ENCODE measurements around the gene C10orf95. TPM values are rescaled to one million over a fixed set of nuclear protein-coding genes. Genes with fewer than 3 reads are reported as not detected.

The C10orf95 gene
- total RNA-seq, 4 donors from 2014 or later = 1.4 TPM; not detected in 3

DNA sequence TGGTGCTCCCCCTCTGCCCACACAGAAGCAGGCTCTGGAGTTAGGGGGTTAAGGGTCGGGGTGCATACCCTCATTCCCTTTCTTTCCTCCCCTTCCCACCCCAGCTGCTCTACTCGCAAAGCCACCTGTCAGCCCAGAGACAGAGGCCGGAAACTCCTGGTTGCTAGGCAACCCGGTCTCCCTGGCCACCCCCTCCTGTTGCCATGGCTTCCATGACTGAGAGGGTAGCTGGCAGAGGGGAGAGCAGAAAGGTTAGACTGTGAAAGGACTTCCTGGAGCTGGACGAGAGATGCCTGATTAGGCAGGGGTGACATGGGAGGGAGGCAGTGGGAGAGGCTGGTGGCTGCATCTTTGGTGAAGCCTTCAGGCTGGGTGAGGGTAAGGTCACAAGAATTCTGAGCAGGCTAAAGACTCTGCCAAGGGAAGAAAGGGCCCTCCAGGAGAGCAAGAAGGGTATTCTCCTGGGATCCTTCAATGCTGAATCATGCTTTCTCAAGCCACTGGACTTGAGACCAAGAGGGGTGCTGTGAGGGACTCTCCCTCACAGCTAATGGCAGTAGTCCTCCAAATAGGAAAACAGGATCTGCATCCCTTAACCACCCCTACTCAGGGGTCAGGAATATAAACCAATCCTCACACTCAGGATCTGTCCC, 38.2 kb downstream of the C10orf95 start:
- no peak for DNase-seq (ENCODE audit: low spot score in 2 of 2)
- WGBS, 2 donors = 13 to 17% methylated on average over 5 of the region's 5 CpGs
- Histone ChIP-seq H3K27ac (no peak overlapping the region), H3K4me1 (peaks cover 0 to 24% (median 12%) of the 10 kb centered on the region in 4 donors), H3K27me3 (peaks cover 0 to 97% of the 10 kb centered on the region in 2 donors), H3K4me3 (no peak overlapping the region), H3K36me3 (no peaks in the 10 kb centered on the region), H3K9me3 (no peaks in the 10 kb centered on the region)
- no peak for TF ChIP-seq POLR2A (IDR thresholded peaks at IDR 0.05)
- TF ChIP-seq, protein P1, sequence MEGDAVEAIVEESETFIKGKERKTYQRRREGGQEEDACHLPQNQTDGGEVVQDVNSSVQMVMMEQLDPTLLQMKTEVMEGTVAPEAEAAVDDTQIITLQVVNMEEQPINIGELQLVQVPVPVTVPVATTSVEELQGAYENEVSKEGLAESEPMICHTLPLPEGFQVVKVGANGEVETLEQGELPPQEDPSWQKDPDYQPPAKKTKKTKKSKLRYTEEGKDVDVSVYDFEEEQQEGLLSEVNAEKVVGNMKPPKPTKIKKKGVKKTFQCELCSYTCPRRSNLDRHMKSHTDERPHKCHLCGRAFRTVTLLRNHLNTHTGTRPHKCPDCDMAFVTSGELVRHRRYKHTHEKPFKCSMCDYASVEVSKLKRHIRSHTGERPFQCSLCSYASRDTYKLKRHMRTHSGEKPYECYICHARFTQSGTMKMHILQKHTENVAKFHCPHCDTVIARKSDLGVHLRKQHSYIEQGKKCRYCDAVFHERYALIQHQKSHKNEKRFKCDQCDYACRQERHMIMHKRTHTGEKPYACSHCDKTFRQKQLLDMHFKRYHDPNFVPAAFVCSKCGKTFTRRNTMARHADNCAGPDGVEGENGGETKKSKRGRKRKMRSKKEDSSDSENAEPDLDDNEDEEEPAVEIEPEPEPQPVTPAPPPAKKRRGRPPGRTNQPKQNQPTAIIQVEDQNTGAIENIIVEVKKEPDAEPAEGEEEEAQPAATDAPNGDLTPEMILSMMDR (IDR thresholded peaks at IDR 0.05) = no peak
- TF ChIP-seq EP300 (IDR thresholded peaks at IDR 0.05) = no peak

DNA sequence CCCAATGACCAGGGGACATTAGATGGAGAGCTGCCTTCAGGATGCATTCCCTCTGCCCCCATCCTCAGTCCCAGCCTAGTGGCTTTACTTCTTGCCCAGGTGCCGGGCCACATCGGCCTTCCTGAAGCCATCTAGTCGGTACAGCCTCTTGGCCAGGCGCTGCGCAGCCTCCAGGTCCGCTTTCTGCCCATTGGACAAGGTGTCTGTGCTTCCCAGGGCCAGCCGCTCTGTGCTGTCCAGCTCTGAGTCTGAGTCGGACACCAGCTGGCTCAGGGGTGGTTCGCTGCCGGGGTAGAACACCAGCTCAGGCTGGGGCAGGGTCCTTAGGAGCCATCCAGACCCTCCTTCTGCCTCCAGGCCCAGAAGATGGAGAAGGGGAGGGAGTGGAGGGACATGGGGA, 39.0 kb downstream of the C10orf95 start:
- Histone ChIP-seq H3K4me3 (no peak overlapping the region), H3K27me3 (peaks cover 0 to 97% of the 10 kb centered on the region in 2 donors), H3K9me3 (no peaks in the 10 kb centered on the region), H3K36me3 (no peaks in the 10 kb centered on the region), H3K27ac (no peak overlapping the region), H3K4me1 (peaks cover 0 to 25% (median 12%) of the 10 kb centered on the region in 4 donors)
- no peak for TF ChIP-seq EP300 (IDR thresholded peaks at IDR 0.05)
- no peak for TF ChIP-seq POLR2A (IDR thresholded peaks at IDR 0.05)
- TF ChIP-seq, protein P1 (IDR thresholded peaks at IDR 0.05) = no peak
- no peak for DNase-seq (ENCODE audit: low spot score in 2 of 2)
- 89% methylated on average over 6 to 10 of the region's 10 CpGs for WGBS, 2 donors

DNA sequence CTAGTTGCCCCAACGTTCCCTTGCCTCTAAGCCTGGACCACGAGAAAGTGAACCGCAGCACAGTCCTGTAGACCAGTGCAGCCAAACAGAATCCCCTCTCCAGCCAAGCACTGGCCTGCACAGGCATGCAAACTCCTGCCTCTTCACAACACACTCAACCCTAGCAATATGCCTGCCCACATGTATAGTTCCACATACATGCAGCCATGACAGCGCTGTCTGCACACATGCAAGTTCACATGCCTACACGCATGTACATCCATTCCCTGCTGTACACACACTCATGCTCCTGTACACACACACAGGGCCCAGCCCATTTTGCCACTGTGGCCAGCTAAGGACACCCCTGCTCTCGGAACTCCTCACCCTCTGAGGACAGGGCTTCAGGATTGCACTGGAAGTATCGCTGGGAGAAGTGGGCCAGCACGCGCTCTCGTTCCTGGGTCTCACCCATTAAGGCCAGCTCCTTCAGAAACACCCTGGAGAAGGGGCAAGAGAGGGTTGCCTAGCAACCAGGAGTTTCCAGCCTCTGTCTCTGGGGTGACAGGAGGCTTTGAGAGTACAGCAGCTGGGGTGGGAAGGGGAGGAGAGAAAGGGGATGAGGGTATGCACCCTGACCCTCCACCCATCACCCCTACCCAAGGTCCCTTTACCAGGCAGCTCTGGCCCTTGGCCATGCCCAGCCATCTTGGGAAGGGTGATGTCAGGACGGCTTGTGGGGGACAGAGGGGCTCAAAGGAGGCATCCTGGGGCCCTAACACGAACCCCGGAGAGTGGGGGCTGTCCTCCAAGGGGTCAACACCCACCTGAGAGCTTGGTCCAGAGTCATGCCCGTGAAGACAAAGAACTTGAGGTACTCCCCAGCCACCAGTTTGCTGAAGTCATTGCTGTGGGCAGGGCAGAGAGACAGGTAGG, 39.7 kb downstream of the C10orf95 start:
- 80 to 85% methylated on average over 14 of the region's 14 CpGs for WGBS, 2 donors
- no peaks in the 10 kb centered on the region for H3K9me3 ChIP-seq
- no peaks in the 10 kb centered on the region for H3K36me3 ChIP-seq
- peaks cover 0 to 97% of the 10 kb centered on the region in 2 donors for H3K27me3 ChIP-seq
- H3K4me3 ChIP-seq = no peak overlapping the region
- no peak for DNase-seq (ENCODE audit: low spot score in 2 of 2)
- no peak overlapping the region for H3K27ac ChIP-seq
- peaks cover 0 to 25% (median 12%) of the 10 kb centered on the region in 4 donors for H3K4me1 ChIP-seq
- TF ChIP-seq EP300 (IDR thresholded peaks at IDR 0.05) = no peak
- TF ChIP-seq POLR2A (IDR thresholded peaks at IDR 0.05) = no peak
- TF ChIP-seq, protein P1 (IDR thresholded peaks at IDR 0.05) = no peak

DNA sequence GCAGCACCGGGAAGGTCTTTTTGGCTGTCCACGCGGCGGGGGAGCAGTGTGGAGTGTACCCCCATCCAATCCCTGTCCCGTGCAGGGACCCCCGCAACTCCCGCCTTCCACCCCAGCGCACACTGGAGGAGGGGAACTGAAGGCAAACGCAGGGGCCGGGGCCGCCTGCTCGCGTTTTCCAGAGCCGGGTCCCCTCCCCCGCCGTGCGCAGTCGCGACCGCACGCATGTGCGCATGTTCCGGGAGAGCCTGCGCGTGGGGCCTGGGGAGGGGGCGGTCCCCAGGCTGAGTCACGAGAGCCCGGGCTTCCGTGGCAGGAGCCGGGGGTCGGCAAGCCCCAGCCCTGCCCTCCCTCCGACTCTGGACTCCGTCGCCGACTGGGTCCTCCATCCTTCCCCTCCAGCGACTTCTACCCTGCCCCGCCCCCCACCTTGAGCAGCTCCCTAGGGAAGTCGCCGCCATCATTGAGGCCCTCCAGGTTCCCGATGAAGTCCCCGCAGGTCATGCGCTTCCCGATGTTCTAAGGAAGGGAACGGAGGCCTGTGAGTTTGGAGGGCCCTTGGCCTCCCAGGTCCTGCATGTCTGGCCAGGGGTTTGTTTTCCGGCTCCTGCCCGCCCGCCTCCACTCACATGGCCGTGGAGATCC, 40.8 kb downstream of the C10orf95 start:
- peak overlapping the region in 1 of 4 donors; percentile 27 for H3K4me3 ChIP-seq
- H3K4me1 ChIP-seq = peaks cover 0 to 25% (median 12%) of the 10 kb centered on the region in 4 donors
- peaks cover 0 to 87% of the 10 kb centered on the region in 2 donors for H3K27me3 ChIP-seq
- H3K9me3 ChIP-seq = no peaks in the 10 kb centered on the region
- TF ChIP-seq, protein P1 (IDR thresholded peaks at IDR 0.05) = no peak
- TF ChIP-seq POLR2A (IDR thresholded peaks at IDR 0.05) = no peak
- no peak for TF ChIP-seq EP300 (IDR thresholded peaks at IDR 0.05)
- H3K27ac ChIP-seq = no peak overlapping the region
- WGBS, 2 donors = 1 to 2% methylated on average over 17 to 45 of the region's 48 CpGs
- no peak for DNase-seq (ENCODE audit: low spot score in 2 of 2)
- H3K36me3 ChIP-seq = no peaks in the 10 kb centered on the region
